GM12878 (cell line): ENCODE results near the gene FZR1. TPM values are rescaled to one million over a fixed set of nuclear protein-coding genes. Genes with fewer than 3 reads are reported as not detected.

Experiments used
- ATAC-seq: fragments of 200-7000 bp; cut with Tn5 transposase; 3 replicates; pipeline ENCODE4 v1.9.1; 2020; ENCODE audit warnings: mild to moderate bottlenecking, moderate library complexity
- BruUV-seq: library from RNA; stranded (reverse); fragments of 400-500 nt; replicated peaks from 2 replicates; lab custom pipeline; 2021; lab: Mats Ljungman, UMichigan
- CTCF ChIA-PET: fragments of 300-600 bp; sonication (Branson Sonifier 250); formaldehyde crosslinking; extraction: SDS; loops from one replicate; lab custom pipeline; 2021; ENCODE audit warnings: inconsistent platforms; lab: Yijun Ruan, JAX
- POLR2A ChIA-PET: fragments of 350-600 bp; formaldehyde crosslinking; extraction: SDS; loops from one replicate; lab custom pipeline; 2021; ENCODE audit warnings: inconsistent platforms; lab: Charles Lee
- RAD21 ChIA-PET: fragments of 300-600 bp; sonication (Branson Sonifier 250); formaldehyde crosslinking; loops from one replicate; lab custom pipeline; 2023; ENCODE audit warnings: antibody characterized with exemption; ENCODE audit not compliant: unreplicated experiment; lab: Charles Lee
- SMC1A ChIA-PET: fragments of 300-600 bp; sonication (Branson Sonifier 250); formaldehyde crosslinking; loops from one replicate; lab custom pipeline; 2023; ENCODE audit not compliant: unreplicated experiment, uncharacterized antibody; lab: Charles Lee
- DNase-seq: peaks from one replicate; pipeline ENCODE4 v3.0.0-alpha.2; 2011; ENCODE audit warnings: low read depth, low spot score
- FAIRE-seq: peaks from 3 replicates; lab custom pipeline; 2011; peaks lifted over from hg19 to GRCh38; lab: Jason Lieb, UNC
- H2AFZ ChIP-seq: 2 replicates; pipeline ENCODE4 v1.6.0; 2011; ENCODE audit warnings: low read depth, low read length, control low read depth; ENCODE audit not compliant: control insufficient read depth
- H3K27ac ChIP-seq: 2 replicates; pipeline ENCODE4 v1.5.1; 2011; ENCODE audit warnings: control low read depth; ENCODE audit not compliant: control insufficient read depth, insufficient read depth
- H3K27me3 ChIP-seq, 2 experiments: replicated peaks in 1 of 2; 2 replicates each; pipeline versions ENCODE4 v1.6.0 to v1.6.1; 2011; ENCODE audit warnings: low read length in 1 of 2; ENCODE audit not compliant: control insufficient read depth in 2 of 2, insufficient read depth in 2 of 2
- H3K36me3 ChIP-seq, 2 experiments: 2 replicates each; pipeline ENCODE4 v1.5.1; 2011; ENCODE audit warnings: low read length in 1 of 2; ENCODE audit not compliant: control insufficient read depth in 2 of 2, insufficient read depth in 2 of 2
- H3K4me1 ChIP-seq: 2 replicates; pipeline ENCODE4 v1.6.1; 2011; ENCODE audit warnings: mild to moderate bottlenecking, low read length, moderate library complexity, mixed read lengths; ENCODE audit not compliant: control insufficient read depth, insufficient read depth
- H3K4me2 ChIP-seq: 2 replicates; pipeline ENCODE4 v1.6.0; 2011; ENCODE audit warnings: control low read depth; ENCODE audit not compliant: control insufficient read depth, insufficient read depth
- H3K4me3 ChIP-seq: fragments of 200-600 bp; sonication (generic); 2 replicates; pipeline ENCODE4 v1.5.1; 2016
- H3K79me2 ChIP-seq: 2 replicates; pipeline ENCODE4 v1.6.0; 2011; ENCODE audit warnings: low read length; ENCODE audit not compliant: control insufficient read depth, insufficient read depth
- H3K9ac ChIP-seq: 2 replicates; pipeline ENCODE4 v1.8.0; 2011; ENCODE audit warnings: low read length, control low read depth, mixed read lengths; ENCODE audit not compliant: control insufficient read depth, insufficient read depth
- H3K9me3 ChIP-seq: replicated peaks from 3 replicates; pipeline ENCODE4 v1.5.1; 2011; ENCODE audit warnings: mild to moderate bottlenecking, low read length; ENCODE audit not compliant: control insufficient read depth, insufficient read depth
- H4K20me1 ChIP-seq: 2 replicates; pipeline ENCODE4 v1.6.0; 2011; ENCODE audit not compliant: control insufficient read depth, insufficient read depth
- HCFC1 ChIP-seq: fragments of 150-350 bp; IDR thresholded peaks from 2 replicates; pipeline ENCODE4 v1.6.1; 2014; ENCODE audit warnings: low read length
- LARP7 ChIP-seq: fragments of 450-650 bp; IDR thresholded peaks from 2 replicates; pipeline ENCODE4 v1.6.1; 2017; ENCODE audit warnings: mild to moderate bottlenecking
- NRF1 ChIP-seq: conservative IDR thresholded peaks from 2 replicates; pipeline ENCODE4 v1.6.1; 2011; ENCODE audit warnings: mild to moderate bottlenecking, low read depth, low read length, improper control_type of control experiment
- POLR2A ChIP-seq: IDR thresholded peaks from 2 replicates; pipeline ENCODE4 v1.6.1; 2011; ENCODE audit warnings: low read depth, mild to moderate bottlenecking, low read length
- USF2 ChIP-seq: IDR thresholded peaks from 2 replicates; pipeline ENCODE4 v1.6.1; 2011; ENCODE audit warnings: low read depth, low read length, improper control_type of control experiment, borderline replicate concordance
- WGBS: methylation state at CpG from one replicate; pipeline ENCODE4 v1.1.6; 2016; ENCODE audit warnings: low lambda C conversion rate; ENCODE audit not compliant: insufficient replicate concordance, insufficient coverage; ENCODE audit errors: missing lambda C conversion rate; 5-methylcytosine and 5-hydroxymethylcytosine counted together
- in situ Hi-C: fragments of 300-500 bp; cut with MboI; formaldehyde crosslinking; loops from 9 replicates; pipeline ENCODE4 v1.14.3; 2018; ENCODE audit warnings: mixed read lengths
- intact Hi-C: fragments of 100-400 bp; cut with micrococcal nuclease; formaldehyde crosslinking; loops from one replicate; pipeline ENCODE4 v1.14.2; 2022; ENCODE audit not compliant: unreplicated experiment
- polyA plus RNA-seq, 11 experiments: library from polyadenylated mRNA; depleted of rRNA in 4 of 11; unstranded in 6 of 11; stranded (reverse) in 5 of 11; fragments of >200 nt; fragmentation: Nextera tagmentation in 4 of 11; fragmentation: Illumina TruSeq in 1 of 11; extraction: Ambion mirVana in 4 of 11; extraction: Trizol in 1 of 11; gene quantifications; 1 replicate in 1 of 11; 2 replicates in 10 of 11; pipeline versions ENCODE4 v1.2.1 to v1.2.3, GENCODE V29; 2011 to 2016; ENCODE audit warnings: inconsistent platforms in 2 of 11, missing spikeins in 2 of 11, low read depth in 1 of 11
- total RNA-seq, 4 experiments: library from RNA; depleted of rRNA in 3 of 4; stranded (reverse); fragments of >200 nt in 3 of 4; fragmentation: Illumina TruSeq in 1 of 4; extraction: Trizol in 1 of 4; gene quantifications; 2 replicates each; pipeline versions ENCODE4 v1.2.1 to v1.2.3, GENCODE V29; 2013 to 2021

Gene FZR1
- total and polyA plus RNA-seq, 10 of the 15 experiments (the other 5 are each of a cell fraction or from before 2014, with no cell fraction given), result 0.11 to 44.2 (median 29.3) TPM

GRCh38 chr19:3469638-3470499 is 36.2 kb upstream of the FZR1 start:
- RAD21 ChIA-PET, result interaction anchor here (0.6 to 1.6 kb wide), 4 partner anchors 15 to 165 kb away, joined by 3 to 6 read pairs (median 4); no protein-coding TSS in a partner anchor
- POLR2A ChIA-PET, result interaction anchor here (0.6 kb wide), 1 partner anchor 257 kb away, joined by 7 read pairs; no protein-coding TSS in a partner anchor
- FAIRE-seq, result no peak
- BruUV-seq, result no TSS peak
- ATAC-seq, result no peak
- H3K4me1 ChIP-seq, result no peaks in the 10 kb centered on the region
- WGBS, result 30% methylated on average over 14 of the region's 14 CpGs
- no peaks in the 10 kb centered on the region for H3K9me3 ChIP-seq
- DNase-seq, result no peak
- no peaks in the 10 kb centered on the region; a peak in 2 of 4 replicates for H3K36me3 ChIP-seq
- no peaks in the 10 kb centered on the region for H3K79me2 ChIP-seq
- in situ Hi-C loops, result loop anchor here (5.0 kb wide), 1 partner anchor 143 kb away; no protein-coding TSS in a partner anchor
- H3K27me3 ChIP-seq, result no peaks in the 10 kb centered on the region
- no peak overlapping the region for H3K9ac ChIP-seq
- H3K4me2 ChIP-seq, result no peak overlapping the region
- CTCF ChIA-PET, result interaction anchor here (0.6 to 2.6 kb wide), 8 partner anchors 10 to 228 kb away, joined by 3 to 15 read pairs (median 5); partner anchors contain the start of gene SMIM24
- H4K20me1 ChIP-seq, result peaks cover 2% of the 10 kb centered on the region; the same call in 1 of the 2 replicates
- H3K27ac ChIP-seq, result no peak overlapping the region
- H2AFZ ChIP-seq, result no peak overlapping the region
- no peak overlapping the region for H3K4me3 ChIP-seq
- SMC1A ChIA-PET, result interaction anchor here (0.5 to 0.6 kb wide), 2 partner anchors 32 to 174 kb away, joined by 3 read pairs; no protein-coding TSS in a partner anchor
- peak; percentile 41; the same call in 1 of the 2 replicates for TF ChIP-seq POLR2A
- no peak for TF ChIP-seq NRF1
- no peak for TF ChIP-seq LARP7
- no peak for TF ChIP-seq USF2
- no peak for TF ChIP-seq HCFC1
- intact Hi-C loops, result no loop called here
